HG03103 (cell line): ENCODE results near the gene DAB2IP.

Source experiments
- ATAC-seq: cut with Tn5 transposase; IDR thresholded peaks from one replicate; pipeline ENCODE4 v1.9.1; 2021; ENCODE audit warnings: low read depth; ENCODE audit not compliant: unreplicated experiment

The DAB2IP gene

DNA sequence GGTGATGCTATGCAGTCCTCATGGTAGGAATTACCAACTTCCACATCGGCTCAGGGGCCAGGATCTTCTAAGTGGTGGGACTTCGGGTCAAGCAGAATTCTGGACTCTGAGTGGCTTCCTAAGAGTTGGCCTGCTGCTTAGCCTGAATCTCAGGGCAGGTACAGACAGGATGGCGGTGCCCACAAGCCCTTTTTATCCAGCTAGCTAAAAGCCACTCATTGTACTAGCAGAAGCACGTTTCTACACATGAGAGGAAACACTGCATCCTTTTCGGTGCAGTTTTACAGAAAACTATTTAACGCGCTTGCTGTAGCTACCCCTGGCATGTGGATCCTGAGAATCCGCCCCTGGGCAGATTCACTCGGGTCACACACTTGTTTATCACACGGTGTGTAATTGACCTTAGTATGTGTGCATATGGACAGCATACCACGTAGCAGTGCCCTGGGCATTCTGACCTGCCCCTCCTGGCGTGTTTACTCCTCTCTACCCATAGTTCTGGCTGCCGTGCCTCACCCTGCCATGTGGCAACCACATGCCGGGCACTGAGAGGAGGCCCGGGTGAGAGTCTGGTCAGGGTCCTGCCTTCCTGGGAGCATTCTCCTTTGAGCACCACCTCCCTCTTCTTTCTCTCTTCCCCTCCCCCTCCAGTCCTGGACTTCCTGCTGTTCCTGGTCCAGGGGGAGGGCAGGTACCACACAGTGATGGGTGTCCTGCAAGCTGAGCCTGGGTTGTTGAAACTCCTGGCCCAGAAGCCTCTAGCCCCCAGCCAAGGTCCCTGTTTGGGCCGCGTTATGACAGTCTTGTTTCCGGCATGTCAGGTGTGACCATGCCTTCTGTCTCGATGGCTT is 65.9 kb downstream of the DAB2IP start:
- ATAC-seq: no peak

DNA sequence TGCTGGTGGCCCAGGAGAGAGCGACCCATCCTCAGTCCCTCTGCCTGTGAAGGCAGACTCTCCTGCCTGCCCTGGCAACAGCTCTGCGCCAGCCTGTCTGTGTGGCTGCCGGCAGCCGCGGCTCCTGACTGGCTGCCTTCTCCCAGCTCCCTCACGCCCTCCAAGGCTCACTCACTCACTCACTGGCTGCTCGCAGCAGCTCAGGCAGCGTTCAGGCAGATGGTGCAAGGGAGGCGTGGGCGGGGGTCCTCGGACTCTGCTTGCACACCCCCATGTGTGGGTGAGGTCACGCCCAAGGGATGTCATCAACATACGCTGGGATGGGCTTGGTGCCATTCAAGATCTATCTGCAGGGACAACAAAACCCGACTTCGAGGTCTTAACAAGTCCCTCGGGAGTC is 66.7 kb downstream of the DAB2IP start:
- no peak for ATAC-seq

DNA sequence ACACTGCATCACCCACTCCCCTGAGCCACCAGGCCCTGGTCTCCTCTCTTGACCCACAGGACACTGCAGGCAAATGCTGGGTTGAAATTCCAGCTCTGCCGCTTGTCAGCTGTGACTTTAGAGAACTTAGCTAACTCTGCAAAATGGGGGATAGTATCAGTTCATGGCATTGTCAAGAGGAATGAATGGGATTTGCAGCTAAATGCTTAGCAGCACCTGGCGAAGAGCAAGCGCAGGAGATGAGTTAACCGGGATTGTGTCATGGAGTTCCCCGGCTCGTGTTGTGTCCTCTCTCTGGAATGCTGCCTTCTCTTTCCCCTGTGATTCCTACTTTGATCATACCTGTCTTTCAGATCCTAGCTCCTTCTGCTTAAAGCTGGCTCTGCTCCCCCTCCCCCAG is 67.1 kb downstream of the DAB2IP start:
- no peak for ATAC-seq

DNA sequence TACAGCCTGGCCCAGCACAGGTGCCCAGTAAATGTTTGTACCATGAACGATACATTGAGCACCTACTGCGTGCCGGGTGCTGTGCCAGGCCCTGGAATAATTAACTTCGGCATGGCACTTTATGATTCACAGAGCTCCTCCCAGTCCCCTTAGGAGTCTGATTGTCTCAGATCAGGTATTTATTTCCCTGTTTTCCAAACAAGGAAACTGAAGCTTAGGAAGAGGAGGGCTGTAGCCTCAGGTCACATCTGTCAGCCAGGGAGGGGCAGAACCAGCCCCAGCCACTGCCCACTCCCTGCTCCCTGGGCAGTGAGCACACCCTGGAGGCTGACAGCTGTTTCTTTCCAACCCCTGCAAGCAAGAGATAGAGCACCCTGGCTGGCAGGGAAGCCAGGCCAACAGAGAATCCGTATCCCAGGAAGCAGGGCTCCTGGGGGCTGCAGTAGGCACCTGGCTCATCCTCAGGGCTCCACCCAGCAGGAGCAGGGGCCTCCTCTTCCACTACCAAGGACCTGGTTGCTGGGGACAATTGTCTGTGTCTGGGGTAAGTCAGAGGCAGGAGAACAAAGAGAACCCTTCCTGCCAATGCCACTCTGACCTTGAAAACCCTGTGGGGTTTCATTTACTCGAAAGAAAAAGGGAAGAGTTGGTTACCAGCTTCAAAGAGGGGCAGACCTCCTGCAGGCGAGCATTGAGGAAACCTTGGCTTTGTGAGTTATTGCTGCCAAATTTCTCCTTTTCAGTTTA is 69.0 kb downstream of the DAB2IP start:
- no peak for ATAC-seq

DNA sequence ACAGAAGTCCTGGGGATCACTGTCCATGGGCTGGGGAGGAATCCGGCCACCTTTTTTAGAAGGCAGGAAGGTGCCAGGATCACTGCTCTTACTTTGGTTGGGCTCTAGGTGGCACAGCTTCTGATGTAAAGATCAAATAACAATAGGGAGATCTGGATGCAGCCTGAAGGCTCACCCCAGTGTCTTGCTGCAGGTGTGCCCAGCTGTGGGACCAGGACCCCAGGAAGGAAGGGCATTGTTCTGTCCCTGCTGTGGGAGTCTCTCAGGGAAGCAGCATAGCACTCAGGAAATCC is 69.6 kb downstream of the DAB2IP start:
- ATAC-seq: no peak

DNA sequence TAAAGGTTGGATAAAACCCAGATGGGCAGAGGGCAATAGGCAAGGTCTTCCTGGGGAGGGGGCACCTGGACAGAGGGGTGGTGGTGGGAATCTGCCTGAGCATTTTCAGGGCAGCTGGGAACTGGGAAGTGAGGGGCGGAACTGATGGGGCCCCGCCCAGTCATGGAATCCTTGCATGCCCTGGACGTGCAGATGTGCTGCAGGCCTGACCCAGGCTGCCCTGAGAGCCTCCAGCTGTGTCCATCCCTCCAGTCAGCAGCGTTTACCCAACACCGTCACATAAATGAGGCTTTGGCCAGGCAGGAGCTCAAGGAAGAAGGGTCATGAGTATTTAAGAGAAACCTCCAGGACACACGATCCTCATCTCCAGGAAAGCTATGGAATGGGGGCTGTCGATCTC is 70.3 kb downstream of the DAB2IP start:
- no peak for ATAC-seq

DNA sequence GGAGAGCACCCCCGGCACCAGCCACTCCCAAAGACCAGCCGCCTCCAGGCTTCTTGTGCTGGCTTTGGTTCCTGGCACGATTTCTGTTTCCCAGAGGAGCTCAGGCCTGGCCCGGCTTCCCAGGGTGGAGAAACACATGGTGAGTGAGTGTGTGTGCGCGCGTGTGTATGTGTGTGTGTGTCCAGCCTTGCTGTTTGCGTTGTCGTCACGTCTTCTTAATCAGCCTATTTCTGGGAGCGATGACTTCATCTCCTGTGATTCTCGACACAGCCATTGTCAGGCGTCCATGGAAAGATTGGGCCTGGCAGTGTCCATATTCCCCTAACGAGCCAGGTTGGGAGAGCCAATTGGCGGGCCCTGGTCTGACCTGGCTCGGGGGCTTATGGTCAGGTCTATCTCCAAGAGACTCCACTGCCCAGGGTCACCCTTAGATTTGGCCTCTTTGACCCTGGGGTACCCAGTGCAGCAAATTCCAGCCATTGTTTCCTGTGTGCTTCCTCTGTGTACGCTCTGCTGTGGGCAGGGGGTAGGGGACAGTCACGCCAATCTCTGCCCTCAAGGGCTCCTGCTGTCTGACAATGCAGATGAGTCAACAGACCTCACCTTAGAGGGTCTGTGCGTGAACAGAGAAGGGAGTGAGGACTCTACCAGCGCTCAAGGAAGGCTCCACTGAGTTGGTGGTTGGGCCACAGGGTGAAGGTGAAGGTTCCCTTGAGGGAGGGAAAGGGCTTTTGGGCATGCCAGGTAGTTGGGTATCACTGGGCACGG is 73.8 kb downstream of the DAB2IP start:
- ATAC-seq: no peak

DNA sequence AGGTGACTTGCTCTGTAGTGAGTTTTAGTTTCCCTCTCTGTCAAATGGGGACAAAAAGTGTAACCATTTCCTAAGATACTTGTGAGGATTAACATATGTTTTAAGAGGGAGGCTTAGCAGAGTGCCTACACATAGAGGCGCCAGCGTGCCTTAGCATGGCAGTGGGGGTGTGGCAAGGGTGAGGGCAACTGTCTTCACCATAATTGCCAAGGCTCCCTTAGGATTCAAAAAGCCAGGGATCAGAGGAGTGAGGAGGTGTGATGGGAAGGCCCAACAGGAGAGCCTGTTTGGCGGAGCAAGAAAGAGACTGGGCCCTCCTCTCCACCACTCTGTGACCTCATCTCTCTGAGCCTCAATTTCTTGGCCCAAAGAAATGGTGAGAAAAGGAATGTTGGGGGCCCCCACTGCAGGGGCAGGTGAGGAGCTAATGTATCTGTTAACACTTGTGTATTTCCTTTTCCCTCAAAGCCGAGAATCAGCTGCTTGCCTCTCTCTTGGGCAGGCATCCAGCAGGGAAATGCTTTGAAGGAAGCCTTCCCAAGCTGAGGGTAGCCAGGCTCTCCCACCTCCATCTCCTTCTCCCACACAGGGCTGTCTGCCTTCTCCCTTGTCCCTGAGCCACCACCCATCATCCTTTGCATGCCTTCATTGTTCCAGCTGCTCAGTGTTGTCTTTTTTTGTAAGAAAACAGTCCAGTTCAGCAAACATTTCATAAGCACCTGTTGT is 76.0 kb downstream of the DAB2IP start:
- ATAC-seq: no peak

DNA sequence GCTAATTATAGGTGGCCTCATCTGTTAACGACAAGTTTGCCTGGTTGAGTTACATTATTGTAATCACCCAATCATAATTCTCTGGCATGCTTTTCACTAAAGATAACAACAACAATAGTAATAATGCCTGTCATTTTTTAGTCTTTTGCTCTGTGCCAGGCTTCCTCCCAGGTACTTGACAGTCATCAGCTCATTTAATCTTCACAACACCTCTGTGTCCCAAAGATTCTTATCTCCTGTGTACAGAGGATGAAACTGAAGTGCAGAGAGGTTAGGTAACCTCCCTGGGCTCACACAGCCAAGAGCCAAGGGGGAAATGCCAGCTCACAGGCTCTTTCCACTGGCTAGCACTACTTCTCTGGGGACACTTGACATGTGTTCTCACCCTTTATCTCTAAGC is 77.5 kb downstream of the DAB2IP start:
- no peak for ATAC-seq

DNA sequence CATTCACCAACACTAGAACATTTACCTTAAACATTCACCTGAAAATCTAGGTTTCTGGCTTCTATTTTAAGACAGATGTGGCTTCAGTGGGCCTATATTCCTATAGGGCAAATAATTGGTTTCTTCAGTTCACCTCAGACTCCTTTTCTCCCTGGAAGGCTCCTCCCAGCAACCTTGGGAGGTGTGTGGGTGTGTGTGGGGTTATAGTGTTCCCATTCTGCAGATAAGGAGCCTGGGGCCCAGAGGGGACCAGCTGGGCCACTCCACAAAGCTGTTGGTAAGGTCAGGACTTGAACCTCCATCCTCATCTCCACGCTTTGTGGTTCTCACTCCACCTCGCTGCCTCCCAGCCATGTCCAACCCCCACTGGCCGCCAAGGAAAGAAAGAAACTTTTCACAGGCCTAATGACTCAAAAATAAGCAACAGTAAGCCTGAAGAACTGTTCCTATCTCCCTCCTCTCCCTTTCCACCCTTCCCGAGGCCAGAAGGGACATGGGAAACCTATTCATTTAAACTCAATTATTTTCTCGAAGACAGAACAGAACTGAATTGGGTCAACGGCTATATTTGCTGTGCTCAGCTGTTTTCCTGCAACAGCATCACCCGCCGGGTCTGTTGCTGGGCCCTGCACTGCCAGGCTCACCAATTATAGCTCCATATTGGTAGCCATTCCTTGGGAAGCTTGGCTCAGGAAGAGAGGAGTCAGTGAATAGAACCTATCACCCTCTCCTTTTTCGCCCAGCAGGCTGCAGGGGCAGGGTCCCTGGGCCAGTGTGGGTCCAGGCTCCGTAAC is 78.5 kb downstream of the DAB2IP start:
- no peak for ATAC-seq

DNA sequence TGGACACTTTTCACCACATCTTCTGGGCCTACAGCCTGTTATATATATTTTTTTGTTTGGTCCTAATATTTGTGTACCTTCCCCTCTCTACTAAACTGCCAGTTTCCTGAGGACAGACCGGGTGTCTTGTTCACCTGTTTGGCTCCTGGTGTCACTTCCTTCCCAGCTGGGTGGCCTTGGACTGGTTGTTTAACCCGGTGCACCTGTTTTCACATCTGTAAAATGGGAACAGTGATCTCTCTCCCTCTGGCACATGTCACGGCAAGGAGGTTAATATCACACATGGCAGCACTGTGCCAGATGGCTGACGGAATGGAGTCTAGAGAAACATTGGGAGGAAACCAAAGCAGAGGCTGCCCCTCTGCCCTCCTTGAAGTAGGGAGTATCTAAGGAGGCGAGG is 79.7 kb downstream of the DAB2IP start:
- no peak for ATAC-seq

DNA sequence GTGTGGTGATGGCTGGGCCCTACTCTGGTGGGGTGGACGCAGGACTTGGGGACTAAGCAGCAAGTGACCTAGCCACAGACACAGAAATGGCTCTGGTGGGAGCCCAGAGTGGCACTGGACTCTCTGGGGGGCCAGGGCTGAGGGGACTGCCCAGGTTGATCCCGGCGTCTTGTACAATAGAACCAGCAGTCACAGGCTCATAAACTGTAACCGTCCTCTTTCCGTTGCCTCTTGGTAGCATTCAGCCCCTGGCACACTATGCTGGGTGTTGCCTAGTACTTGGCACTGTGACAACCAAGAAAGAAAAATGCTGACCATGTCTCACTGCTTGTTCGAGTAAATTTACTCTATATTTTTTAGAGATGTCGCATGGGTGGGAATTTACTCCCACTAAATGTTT is 80.5 kb downstream of the DAB2IP start:
- ATAC-seq: no peak

DNA sequence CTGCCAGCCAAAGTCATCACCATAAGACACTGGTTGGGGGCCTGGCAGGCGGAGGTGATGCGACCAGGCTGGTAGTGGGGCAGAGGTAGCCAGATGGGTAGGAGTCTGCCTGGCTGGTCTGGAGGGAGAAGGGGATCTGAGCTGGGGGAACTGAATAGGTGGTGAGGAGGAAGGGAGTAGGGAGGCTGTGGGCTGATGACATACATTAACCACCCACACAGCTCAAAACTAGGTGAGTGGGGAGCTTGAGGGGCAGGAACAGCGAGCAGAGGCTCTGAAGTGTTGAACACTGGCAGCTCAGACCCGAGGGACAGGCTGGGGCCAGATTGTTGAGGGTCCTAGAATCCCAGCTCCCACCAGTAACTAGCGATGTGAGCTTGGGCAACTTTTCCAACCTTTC is 81.0 kb downstream of the DAB2IP start:
- ATAC-seq: no peak

DNA sequence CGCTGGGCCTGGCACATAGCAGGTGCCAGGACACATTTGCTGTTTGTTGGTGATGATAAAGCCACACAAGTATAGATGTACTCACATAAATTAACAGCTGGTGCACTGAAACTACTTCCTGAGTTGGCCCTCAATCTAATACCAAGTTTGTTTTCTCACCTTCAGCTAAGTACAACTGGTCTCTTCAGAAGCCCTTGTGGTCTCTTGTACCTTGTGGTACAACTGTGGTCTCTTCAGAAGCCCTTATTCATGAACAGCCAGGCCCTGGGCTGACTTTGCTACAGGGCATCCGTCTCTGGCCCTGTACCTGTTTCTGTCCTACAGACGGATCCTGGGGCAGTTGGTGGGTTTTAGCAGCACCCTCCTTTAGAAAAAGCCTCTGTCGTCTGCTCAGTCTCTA is 81.5 kb downstream of the DAB2IP start:
- ATAC-seq: no peak

DNA sequence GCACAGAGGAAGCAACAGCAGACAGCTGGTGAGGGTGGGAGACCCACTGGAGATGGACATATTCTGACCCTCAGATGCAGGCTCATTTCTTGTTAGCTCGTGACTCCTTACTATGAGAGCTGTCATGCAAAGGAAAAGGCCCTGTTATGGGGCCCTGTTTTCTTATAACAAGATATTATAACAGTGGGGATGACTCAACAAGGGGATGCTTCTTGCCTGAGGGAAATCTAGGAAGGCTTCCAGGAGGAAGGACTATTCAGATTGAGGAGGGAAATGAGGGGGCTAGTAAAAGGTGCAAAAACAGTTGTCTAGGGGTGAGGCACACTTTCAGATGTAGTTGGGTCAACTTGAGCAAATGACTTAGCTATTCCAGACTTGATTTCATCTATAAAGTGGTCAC is 83.0 kb downstream of the DAB2IP start:
- no peak for ATAC-seq

DNA sequence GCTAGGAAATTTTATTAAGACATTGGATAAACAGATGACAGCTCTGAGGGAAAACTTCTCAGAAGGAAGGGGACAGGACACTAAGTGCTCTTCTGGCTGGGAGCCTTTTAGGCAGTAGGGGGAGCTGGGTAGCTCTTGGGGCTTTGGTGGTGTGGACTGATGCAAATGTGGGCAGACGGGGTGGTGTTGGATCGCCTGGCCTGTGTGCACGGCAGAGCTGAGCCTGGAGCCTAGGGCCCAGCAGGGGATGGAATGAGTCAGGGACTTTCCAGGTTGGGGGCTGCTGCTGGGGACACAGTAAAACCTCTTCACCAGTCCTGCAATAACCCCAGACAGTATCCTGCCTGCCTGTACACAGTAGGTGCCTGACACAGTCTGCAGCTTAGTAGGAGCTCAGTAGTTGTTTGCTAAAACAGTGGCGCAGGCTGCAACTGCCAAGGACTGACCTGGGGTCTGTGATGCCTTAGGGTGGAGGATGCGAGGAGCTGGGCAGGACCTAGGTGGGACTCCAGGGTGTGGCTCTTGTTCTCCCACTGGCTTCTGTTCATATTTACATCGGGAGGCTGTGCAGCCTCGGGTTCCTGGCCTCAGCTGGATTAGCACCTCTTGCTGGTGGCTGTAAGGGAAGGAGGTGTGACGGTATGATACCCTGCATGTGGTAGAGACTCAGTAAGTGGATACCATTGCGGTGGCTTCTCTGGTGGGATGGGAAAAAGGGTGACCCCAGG is 83.8 kb downstream of the DAB2IP start:
- no peak for ATAC-seq

DNA sequence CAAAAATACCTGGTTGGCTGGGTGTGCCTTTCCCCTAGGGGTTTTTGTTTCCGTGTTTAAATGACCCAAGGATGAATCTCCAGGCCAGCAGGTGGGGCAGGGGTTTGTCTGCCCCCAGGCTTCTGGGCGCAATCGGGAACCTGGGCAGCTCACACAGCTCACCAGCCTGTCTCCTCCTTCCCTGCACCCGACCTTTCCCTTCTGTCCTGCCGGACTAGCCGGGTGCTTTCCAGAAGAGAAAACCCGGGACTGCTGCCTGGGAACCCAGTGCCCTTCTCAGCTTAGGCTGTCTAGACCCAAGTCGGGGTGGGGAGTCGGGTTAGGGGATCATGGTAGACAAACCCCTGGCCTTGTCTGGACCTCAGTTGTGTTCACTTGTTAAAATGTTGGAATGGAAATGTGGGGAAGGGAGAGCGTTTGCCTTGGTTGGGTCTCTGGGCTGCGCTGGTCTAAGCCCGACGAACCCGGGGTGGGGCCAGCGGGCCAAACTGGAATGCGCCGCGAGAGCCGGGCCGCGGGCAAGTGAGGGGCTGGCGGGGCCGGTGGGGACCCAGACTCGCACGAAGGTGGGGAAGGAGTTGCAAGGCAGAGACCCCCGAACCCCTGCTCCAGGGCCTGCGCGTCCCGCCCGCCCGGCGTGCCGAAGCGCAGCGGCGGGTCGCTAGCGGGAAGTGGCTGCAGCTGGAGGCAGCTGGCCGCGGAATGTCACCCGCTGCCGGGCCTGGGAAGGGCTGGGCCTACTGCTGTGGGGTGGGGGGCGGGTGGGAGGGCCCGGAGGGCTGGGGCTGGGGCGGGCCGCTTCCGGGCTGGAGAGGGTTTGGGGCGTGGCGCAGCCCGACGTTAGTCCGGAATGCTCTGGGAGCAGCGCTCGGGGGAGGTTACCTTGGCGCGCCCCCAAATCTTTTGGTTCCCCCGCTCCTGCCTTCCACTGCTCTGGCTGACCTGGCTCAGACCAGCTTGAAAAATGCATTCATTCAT is 84.6 kb downstream of the DAB2IP start:
- no peak for ATAC-seq

DNA sequence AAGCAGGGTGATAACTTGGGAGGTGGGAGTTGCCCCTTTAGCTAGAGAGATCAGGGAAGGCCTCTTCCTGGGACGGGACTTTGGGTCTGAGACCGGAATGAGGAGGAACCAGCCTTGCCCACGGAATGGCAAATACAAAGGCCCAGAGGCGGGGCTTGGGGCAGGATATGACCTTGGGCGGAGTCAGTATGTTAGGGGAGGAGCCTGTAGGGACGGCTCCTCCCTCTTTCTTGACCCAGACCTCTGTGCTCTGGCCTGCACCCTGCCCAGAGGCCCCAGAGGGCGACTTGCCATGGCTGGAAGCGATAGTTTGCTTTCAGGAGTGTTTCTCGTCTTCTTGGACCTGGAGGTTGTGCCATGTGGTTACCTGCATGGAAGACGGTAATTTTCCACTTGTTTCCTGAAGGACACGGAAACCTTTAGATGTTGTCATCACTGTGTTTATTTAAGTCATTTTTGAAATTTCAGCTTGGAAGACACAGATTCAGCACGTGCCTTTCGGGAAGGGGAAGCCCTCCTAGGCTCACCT is 85.6 kb downstream of the DAB2IP start:
- no peak for ATAC-seq
